OCI-LY1 (cell line): ENCODE results near the gene EFNA2.
"Not testable (repeated sequence)": the region's sequence is repeated elsewhere in the genome, so short reads cannot be mapped to it uniquely, and the experiment has no call there.

Experiments used
- H2AFZ ChIP-seq: fragments of 200-600 bp; sonication (generic), shearing (Covaris generic); 2 replicates; pipeline ENCODE4 v1.6.0; 2014; ENCODE audit warnings: antibody characterized with exemption, mild to moderate bottlenecking, low read length
- H3F3A ChIP-seq: fragments of 200-600 bp; sonication (generic), shearing (Covaris generic); 2 replicates; pipeline ENCODE4 v1.6.0; 2014; ENCODE audit warnings: mild to moderate bottlenecking, antibody characterized with exemption, low read length, moderate library complexity; ENCODE audit not compliant: insufficient read depth
- H3K27ac ChIP-seq: fragments of 200-600 bp; sonication (generic); 2 replicates; pipeline ENCODE4 v1.5.1; 2014; ENCODE audit warnings: low read length, mixed run types, mild to moderate bottlenecking, low read depth; ENCODE audit not compliant: poor library complexity, severe bottlenecking
- H3K27me3 ChIP-seq: fragments of 200-600 bp; sonication (generic); 2 replicates; pipeline ENCODE4 v1.6.0; 2014; ENCODE audit warnings: antibody characterized with exemption, mild to moderate bottlenecking, low read length, moderate library complexity; ENCODE audit not compliant: insufficient read depth
- H3K36me3 ChIP-seq: fragments of 200-600 bp; sonication (generic); 2 replicates; pipeline ENCODE4 v1.6.1; 2014; ENCODE audit warnings: mild to moderate bottlenecking, antibody characterized with exemption, low read length, moderate library complexity, mixed read lengths; ENCODE audit not compliant: insufficient read depth
- H3K4me1 ChIP-seq: fragments of 200-600 bp; sonication (generic); 2 replicates; pipeline ENCODE4 v1.5.1; 2014; ENCODE audit warnings: mild to moderate bottlenecking, low read length, moderate library complexity; ENCODE audit not compliant: insufficient read depth, severe bottlenecking
- H3K4me2 ChIP-seq: fragments of 200-600 bp; sonication (generic), shearing (Covaris generic); 2 replicates; pipeline ENCODE4 v1.6.1; 2014; ENCODE audit warnings: low read length
- H3K4me3 ChIP-seq: fragments of 200-600 bp; sonication (generic); 2 replicates; pipeline ENCODE4 v1.5.1; 2014; ENCODE audit warnings: low read length, low read depth, mild to moderate bottlenecking, mixed read lengths; ENCODE audit not compliant: poor library complexity, severe bottlenecking
- H3K79me2 ChIP-seq: fragments of 200-600 bp; shearing (Covaris generic); 2 replicates; pipeline ENCODE4 v1.6.1; 2016; ENCODE audit warnings: mixed run types, low read length, mixed read lengths; ENCODE audit not compliant: insufficient read depth
- H3K9ac ChIP-seq: fragments of 200-600 bp; sonication (generic), shearing (Covaris generic); 2 replicates; pipeline ENCODE4 v1.6.1; 2014; ENCODE audit warnings: mild to moderate bottlenecking, low read length, mixed read lengths
- H3K9me2 ChIP-seq: fragments of 200-600 bp; sonication (generic), shearing (Covaris generic); 2 replicates; pipeline ENCODE4 v1.6.1; 2014; ENCODE audit warnings: low read depth, mild to moderate bottlenecking, low read length, mixed read lengths
- H3K9me3 ChIP-seq: fragments of 200-600 bp; shearing (Covaris generic); 2 replicates; pipeline ENCODE4 v1.6.1; 2014; ENCODE audit warnings: low read length, mixed read lengths
- H4K20me1 ChIP-seq: fragments of 200-600 bp; sonication (generic), shearing (Covaris generic); 2 replicates; pipeline ENCODE4 v1.6.0; 2016; ENCODE audit warnings: mild to moderate bottlenecking, low read length; ENCODE audit not compliant: insufficient read depth
- CTCF ChIP-seq: fragments of 200-600 bp; sonication (generic), shearing (Covaris generic); IDR thresholded peaks from 2 replicates; pipeline ENCODE4 v1.5.1; 2017; ENCODE audit warnings: mild to moderate bottlenecking, antibody characterized with exemption, low read length, moderate library complexity, mixed read lengths
- EZH2 ChIP-seq: fragments of 200-600 bp; sonication (generic), shearing (Covaris generic); IDR thresholded peaks from 2 replicates; pipeline ENCODE4 v1.8.0; 2017; ENCODE audit warnings: borderline replicate concordance, mixed run types, mild to moderate bottlenecking, antibody characterized with exemption, low read length, moderate library complexity, mixed read lengths

Gene EFNA2

GRCh38 chr19:1245494-1246264, 40.0 kb upstream of the EFNA2 start:
- TF ChIP-seq CTCF (no peak), EZH2 (no peak)
- H3F3A ChIP-seq, result no peaks in the 10 kb centered on the region
- H3K36me3 ChIP-seq, result peaks cover 5% of the 10 kb centered on the region; the same call in 1 of the 2 replicates
- H3K79me2 ChIP-seq, result no peaks in the 10 kb centered on the region
- no peaks in the 10 kb centered on the region for H3K9me3 ChIP-seq
- H3K27ac ChIP-seq, result peak overlapping the region; percentile 20
- H2AFZ ChIP-seq, result no peak overlapping the region
- H4K20me1 ChIP-seq, result no peaks in the 10 kb centered on the region
- H3K9me2 ChIP-seq, result no peaks in the 10 kb centered on the region
- no peak overlapping the region; the same call in 1 of the 2 replicates for H3K9ac ChIP-seq
- H3K4me2 ChIP-seq, result peak overlapping the region; percentile 92; the same call in 1 of the 2 replicates
- peak overlapping the region; percentile 50 for H3K4me3 ChIP-seq
- H3K27me3 ChIP-seq, result no peaks in the 10 kb centered on the region
- peaks cover 42% of the 10 kb centered on the region for H3K4me1 ChIP-seq

DNA sequence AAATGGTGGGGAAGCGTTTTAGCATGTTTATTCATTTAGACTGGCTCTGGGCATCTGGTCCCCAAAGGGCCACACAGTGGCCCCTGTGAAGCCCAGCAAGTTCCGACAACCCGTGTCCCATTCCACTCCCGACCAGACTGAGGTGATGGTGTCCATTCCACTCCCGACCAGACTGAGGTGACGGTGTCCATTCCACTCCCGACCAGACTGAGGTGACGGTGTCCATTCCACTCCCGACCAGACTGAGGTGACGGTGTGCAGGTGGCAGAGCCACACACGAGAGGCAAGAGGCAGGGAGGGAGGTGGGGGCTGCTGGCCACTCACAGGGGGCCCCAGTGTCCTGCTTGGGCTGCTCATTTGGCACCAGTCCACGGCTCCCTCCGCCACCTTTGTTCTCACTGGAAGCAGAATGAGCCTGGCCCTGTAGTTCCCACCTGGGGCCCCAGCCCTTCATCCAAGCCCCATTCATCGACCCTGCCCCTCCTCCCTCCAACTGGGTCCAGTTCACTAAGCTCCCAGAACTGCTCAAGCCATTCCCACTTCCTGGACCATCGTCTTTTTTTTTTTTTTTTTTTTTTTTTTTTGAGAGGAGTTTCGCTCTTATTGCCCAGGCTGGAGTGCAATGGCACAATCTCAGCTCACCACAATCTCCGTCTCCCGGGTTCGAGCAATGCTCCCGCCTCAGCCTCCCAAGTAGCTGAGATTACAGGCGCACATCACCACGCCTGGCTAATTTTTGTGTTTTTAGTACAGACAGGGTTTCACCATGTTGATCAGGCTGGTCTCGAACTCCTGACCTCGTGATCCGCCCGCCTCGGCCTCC, 39.2 kb upstream of the EFNA2 start:
- H3K79me2 ChIP-seq, H3K36me3 ChIP-seq, H3K27me3 ChIP-seq, H3F3A ChIP-seq, H4K20me1 ChIP-seq, H3K4me2 ChIP-seq, H3K4me3 ChIP-seq, H3K9ac ChIP-seq, H3K9me3 ChIP-seq, H2AFZ ChIP-seq, H3K9me2 ChIP-seq: not testable (repeated sequence)
- peaks cover 37% of the 10 kb centered on the region for H3K4me1 ChIP-seq
- peak overlapping the region; percentile 20 for H3K27ac ChIP-seq

GRCh38 chr19:1247748-1248138, 37.9 kb upstream of the EFNA2 start:
- H3K79me2 ChIP-seq, result no peaks in the 10 kb centered on the region
- H3K27ac ChIP-seq, result peak overlapping the region; percentile 19
- H3F3A ChIP-seq, result no peaks in the 10 kb centered on the region
- no peaks in the 10 kb centered on the region for H3K9me2 ChIP-seq
- H3K9ac ChIP-seq, result peak overlapping the region; percentile 23; the same call in 1 of the 2 replicates
- H4K20me1 ChIP-seq, result no peaks in the 10 kb centered on the region
- H3K27me3 ChIP-seq, result no peaks in the 10 kb centered on the region
- H3K4me3 ChIP-seq, result peak overlapping the region; percentile 66
- TF ChIP-seq CTCF (no peak), EZH2 (no peak)
- H3K9me3 ChIP-seq, result no peaks in the 10 kb centered on the region
- peaks cover 10% of the 10 kb centered on the region; the same call in 1 of the 2 replicates for H3K36me3 ChIP-seq
- H3K4me1 ChIP-seq, result peaks cover 43% of the 10 kb centered on the region
- peak overlapping the region; percentile 59 for H3K4me2 ChIP-seq
- H2AFZ ChIP-seq, result no peak overlapping the region
